Adrenal gland (tissue), 12 donors: ENCODE results near the gene C10orf95. TPM values are rescaled to one million over a fixed set of nuclear protein-coding genes. Genes with fewer than 3 reads are reported as not detected.

Experiments used
- DNase-seq, 7 donors: peaks; one replicate each; pipeline ENCODE4 v3.0.0-alpha.2; 2019 to 2020
- H3K27ac ChIP-seq, 5 donors: fragments of 200-600 bp; sonication (generic) in 4 of 5; 1 replicate in 3 of 5; 2 replicates in 2 of 5; pipeline versions ENCODE4 v1.5.1 to v1.8.0; 2016 to 2020; ENCODE audit warnings: mild to moderate bottlenecking in 1 of 5
- H3K27me3 ChIP-seq: fragments of 200-600 bp; 2 replicates; pipeline ENCODE4 v1.8.0; 2021
- H3K36me3 ChIP-seq, 2 donors: fragments of 200-600 bp; replicated peaks in 1 of 2; 1 replicate in 1 of 2; 2 replicates in 1 of 2; pipeline versions ENCODE4 v1.5.1 to v1.8.0; 2018 to 2022
- H3K4me1 ChIP-seq, 2 donors: fragments of 200-600 bp; replicated peaks in 1 of 2; 1 replicate in 1 of 2; 2 replicates in 1 of 2; pipeline versions ENCODE4 v1.5.1 to v1.8.0; 2018 to 2021
- H3K4me3 ChIP-seq, 4 donors: fragments of 200-600 bp; sonication (generic) in 3 of 4; one replicate each; pipeline ENCODE4 v1.5.1; 2016 to 2018
- H3K9me3 ChIP-seq, 3 donors: fragments of 200-600 bp; sonication (generic) in 1 of 3; replicated peaks in 1 of 3; 1 replicate in 2 of 3; 2 replicates in 1 of 3; pipeline versions ENCODE4 v1.5.1 to v1.8.0; 2016 to 2021
- POLR2A ChIP-seq, 2 donors: fragments of 450-650 bp; IDR thresholded peaks; one replicate each; pipeline ENCODE4 v1.6.1; 2017; ENCODE audit warnings: antibody characterized with exemption in 2 of 2, mild to moderate bottlenecking in 2 of 2, moderate library complexity in 1 of 2
- WGBS, 4 donors: extraction: QIAGEN DNeasy Blood & Tissue Kit in 2 of 4; methylation state at CpG; one replicate each; pipeline versions ENCODE4 v1.1.5 to v1.1.7; 2013 to 2017; 5-methylcytosine and 5-hydroxymethylcytosine counted together
- intact Hi-C, 2 donors: fragments of 100-400 bp; cut with DNase I; formaldehyde crosslinking; loops; one replicate each; pipeline versions ENCODE4 v1.14.1 to v1.15.0; 2022 to 2023
- polyA plus RNA-seq, 3 donors: library from polyadenylated mRNA; stranded (reverse); fragments of 200-250 nt in 2 of 3; fragments of 350-450 nt in 1 of 3; fragmentation: Illumina TruSeq in 1 of 3; extraction: RNeasy Lipid Tissue Mini Kit (QIAGEN cat#74804) in 1 of 3; gene quantifications; one replicate each; pipeline ENCODE4 v1.2.3, GENCODE V29; 2013 to 2014
- total RNA-seq, 9 donors: library from RNA; depleted of rRNA in 4 of 9; stranded (reverse); fragments of >200 nt in 4 of 9; fragments of 120-200 nt in 1 of 9; fragmentation: NEBNext Ultra II Directional in 1 of 9; extraction: Animal tissue kit (Norgen Biotek cat#: 25700) in 1 of 9; gene quantifications; one replicate each; pipeline versions ENCODE4 v1.1.0 to v1.2.4, GENCODE V29; 2013 to 2023
- TF ChIP-seq, protein P1 (sequence below), 6 experiments: fragments of 450-650 bp in 4 of 6; fragments of 200-600 bp in 2 of 6; sonication (generic) in 1 of 6; IDR thresholded peaks; 1 replicate in 5 of 6; 2 replicates in 1 of 6; pipeline versions ENCODE4 v1.5.1 to v1.8.0; 2016 to 2021; ENCODE audit warnings: antibody characterized with exemption in 6 of 6, mild to moderate bottlenecking in 2 of 6, moderate library complexity in 1 of 6
- donor health status: healthy with polysubstance abuse.
- donor health status: Bipolar disorder and iron deficiency.
- donor health status: DM: yes; HTN: yes; CAD: no.
- donor health status: DM: no; HTN: no; CAD: no.
- donor health status: DM: no; HTN: no; CAD: no.
- donor health status: DM: yes; HTN: yes; CAD: no.

Gene C10orf95
- total and polyA plus RNA-seq, 12 donors, result 0.14 to 0.28 (median 0.24) TPM; not detected in 7

GRCh38 chr10:102465466-102465865, 14.1 kb upstream of the C10orf95 start:
- no peak overlapping the region for H3K27ac ChIP-seq
- TF ChIP-seq, protein P1, sequence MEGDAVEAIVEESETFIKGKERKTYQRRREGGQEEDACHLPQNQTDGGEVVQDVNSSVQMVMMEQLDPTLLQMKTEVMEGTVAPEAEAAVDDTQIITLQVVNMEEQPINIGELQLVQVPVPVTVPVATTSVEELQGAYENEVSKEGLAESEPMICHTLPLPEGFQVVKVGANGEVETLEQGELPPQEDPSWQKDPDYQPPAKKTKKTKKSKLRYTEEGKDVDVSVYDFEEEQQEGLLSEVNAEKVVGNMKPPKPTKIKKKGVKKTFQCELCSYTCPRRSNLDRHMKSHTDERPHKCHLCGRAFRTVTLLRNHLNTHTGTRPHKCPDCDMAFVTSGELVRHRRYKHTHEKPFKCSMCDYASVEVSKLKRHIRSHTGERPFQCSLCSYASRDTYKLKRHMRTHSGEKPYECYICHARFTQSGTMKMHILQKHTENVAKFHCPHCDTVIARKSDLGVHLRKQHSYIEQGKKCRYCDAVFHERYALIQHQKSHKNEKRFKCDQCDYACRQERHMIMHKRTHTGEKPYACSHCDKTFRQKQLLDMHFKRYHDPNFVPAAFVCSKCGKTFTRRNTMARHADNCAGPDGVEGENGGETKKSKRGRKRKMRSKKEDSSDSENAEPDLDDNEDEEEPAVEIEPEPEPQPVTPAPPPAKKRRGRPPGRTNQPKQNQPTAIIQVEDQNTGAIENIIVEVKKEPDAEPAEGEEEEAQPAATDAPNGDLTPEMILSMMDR (IDR thresholded peaks at IDR 0.05), result no peak
- TF ChIP-seq POLR2A (IDR thresholded peaks at IDR 0.05), result no peak
- no peaks in the 10 kb centered on the region for H3K36me3 ChIP-seq
- no peaks in the 10 kb centered on the region for H3K27me3 ChIP-seq
- no peaks in the 10 kb centered on the region for H3K9me3 ChIP-seq
- H3K4me3 ChIP-seq, result no peak overlapping the region
- peaks cover 0 to 10% of the 10 kb centered on the region in 2 donors for H3K4me1 ChIP-seq
- DNase-seq, result no peak
- WGBS, 4 donors, result 53 to 74% (median 57%) methylated on average over 3 of the region's 3 CpGs
- intact Hi-C loops, result no loop called here

DNA sequence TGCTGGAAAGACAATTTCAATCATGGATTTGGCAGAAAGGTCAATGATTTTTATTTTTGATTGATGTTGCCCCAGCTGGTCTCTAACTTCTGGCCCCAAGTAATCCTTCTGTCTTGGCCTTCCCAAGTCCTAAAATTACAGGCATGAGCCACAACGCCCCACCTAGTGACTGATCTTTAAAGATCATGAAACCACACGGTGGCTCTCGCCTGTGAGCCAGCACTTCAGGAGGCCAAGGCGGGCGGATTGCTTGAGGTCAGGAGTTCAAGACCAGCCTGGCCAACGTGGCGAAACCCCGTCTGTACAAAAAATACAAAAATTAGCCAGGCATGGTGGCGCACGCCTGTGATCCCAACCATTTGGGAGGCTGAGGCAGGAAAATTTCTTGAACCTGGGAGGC, 12.6 kb upstream of the C10orf95 start:
- intact Hi-C loops, result no loop called here
- no peaks in the 10 kb centered on the region for H3K27me3 ChIP-seq
- H3K4me3 ChIP-seq, result no peak overlapping the region
- DNase-seq, result no peak
- peaks cover 0 to 10% of the 10 kb centered on the region in 2 donors for H3K4me1 ChIP-seq
- H3K9me3 ChIP-seq, result no peaks in the 10 kb centered on the region
- no peak for TF ChIP-seq POLR2A (IDR thresholded peaks at IDR 0.05)
- TF ChIP-seq, protein P1 (IDR thresholded peaks at IDR 0.05), result no peak
- no peaks in the 10 kb centered on the region for H3K36me3 ChIP-seq
- no peak overlapping the region for H3K27ac ChIP-seq
- WGBS, 4 donors, result 77 to 89% (median 84%) methylated on average over 10 of the region's 10 CpGs

DNA sequence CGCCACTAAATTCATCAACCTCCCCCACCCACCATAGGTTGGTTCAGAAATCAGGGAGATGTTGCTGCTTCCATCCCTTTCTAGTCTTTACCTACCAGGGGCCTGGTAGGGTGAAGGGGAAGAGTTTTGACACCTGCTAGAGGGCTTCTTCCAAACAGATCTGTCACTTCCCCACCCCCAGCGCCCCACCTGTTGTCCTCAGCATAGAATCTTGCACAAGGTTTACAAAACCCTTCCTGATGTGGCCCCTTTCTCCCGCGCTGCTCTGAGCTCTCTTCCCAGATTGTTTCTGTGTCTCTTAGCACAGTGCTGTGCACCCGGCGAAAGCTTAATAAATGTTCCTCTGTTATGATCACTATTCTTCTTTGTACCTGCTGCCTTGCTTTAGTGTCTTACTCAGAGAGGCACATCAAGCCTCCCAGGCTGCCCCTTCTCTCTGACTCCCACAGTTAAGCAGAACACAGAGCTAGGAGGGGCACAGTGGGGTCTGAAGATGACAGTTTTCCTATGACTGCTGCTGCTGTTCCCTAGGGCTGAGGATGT, 11.2 kb upstream of the C10orf95 start:
- no peak for DNase-seq
- Histone ChIP-seq H3K36me3 (no peaks in the 10 kb centered on the region), H3K4me3 (no peak overlapping the region), H3K4me1 (peaks cover 0 to 10% of the 10 kb centered on the region in 2 donors), H3K9me3 (no peaks in the 10 kb centered on the region), H3K27me3 (no peaks in the 10 kb centered on the region), H3K27ac (no peak overlapping the region)
- WGBS, 4 donors, result 77 to 83% (median 81%) methylated on average over 6 of the region's 6 CpGs
- intact Hi-C loops, result no loop called here
- TF ChIP-seq POLR2A (IDR thresholded peaks at IDR 0.05), result no peak
- TF ChIP-seq, protein P1 (IDR thresholded peaks at IDR 0.05), result no peak

- peak overlapping the region in 3 of 4 donors; percentile 29 to 58 (median 57) for H3K4me3 ChIP-seq
- H3K4me1 ChIP-seq, result peaks cover 0 to 10% of the 10 kb centered on the region in 2 donors
- 2 to 4% (median 3%) methylated on average over 28 to 54 of the region's 54 CpGs for WGBS, 4 donors
- TF ChIP-seq POLR2A (IDR thresholded peaks at IDR 0.05), result peak; percentile 50 to 55
- TF ChIP-seq, protein P1 (IDR thresholded peaks at IDR 0.05), result no peak
- no peaks in the 10 kb centered on the region for H3K9me3 ChIP-seq
- no peak overlapping the region for H3K27ac ChIP-seq
- H3K27me3 ChIP-seq, result no peaks in the 10 kb centered on the region
- no peaks in the 10 kb centered on the region for H3K36me3 ChIP-seq
- intact Hi-C loops, result no loop called here
- peak; percentile 92 to 97 (median 96) for DNase-seq
Measured at GRCh38 chr10:102461187-102462054, 10.1 kb upstream of the C10orf95 start.
